Measurements from ENCODE around the gene TCEA3. TPM values are rescaled to one million over a fixed set of nuclear protein-coding genes. Genes with fewer than 3 reads are reported as not detected.

The TCEA3 gene
- total RNA-seq, 1 donor from 2014 or later = 4.0 TPM

DNA sequence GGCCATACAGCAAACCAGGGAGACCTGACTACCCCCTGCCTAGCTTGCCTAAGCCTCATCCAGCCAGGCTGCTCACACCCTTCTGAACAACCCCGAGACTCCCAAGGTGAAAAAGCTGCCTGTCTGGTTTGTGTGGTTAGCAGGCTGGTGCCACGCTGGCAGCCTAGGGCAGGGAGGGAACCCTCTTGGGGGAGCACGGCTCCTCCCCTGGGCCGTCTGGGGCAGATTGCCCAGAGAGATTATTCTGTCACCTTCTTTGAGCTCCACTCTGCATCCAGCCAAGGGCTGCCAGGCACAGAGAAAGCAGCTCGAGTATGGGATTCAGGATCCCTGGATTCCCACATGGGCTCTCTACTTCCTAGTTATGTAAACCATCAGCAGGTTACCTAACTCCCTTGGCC lies 27.5 kb upstream of the TCEA3 start:
- H3K4me1 Mint-ChIP-seq (ENCODE audit: unreplicated experiment) = no peaks in the 10 kb centered on the region
- TF ChIP-seq, protein P1, sequence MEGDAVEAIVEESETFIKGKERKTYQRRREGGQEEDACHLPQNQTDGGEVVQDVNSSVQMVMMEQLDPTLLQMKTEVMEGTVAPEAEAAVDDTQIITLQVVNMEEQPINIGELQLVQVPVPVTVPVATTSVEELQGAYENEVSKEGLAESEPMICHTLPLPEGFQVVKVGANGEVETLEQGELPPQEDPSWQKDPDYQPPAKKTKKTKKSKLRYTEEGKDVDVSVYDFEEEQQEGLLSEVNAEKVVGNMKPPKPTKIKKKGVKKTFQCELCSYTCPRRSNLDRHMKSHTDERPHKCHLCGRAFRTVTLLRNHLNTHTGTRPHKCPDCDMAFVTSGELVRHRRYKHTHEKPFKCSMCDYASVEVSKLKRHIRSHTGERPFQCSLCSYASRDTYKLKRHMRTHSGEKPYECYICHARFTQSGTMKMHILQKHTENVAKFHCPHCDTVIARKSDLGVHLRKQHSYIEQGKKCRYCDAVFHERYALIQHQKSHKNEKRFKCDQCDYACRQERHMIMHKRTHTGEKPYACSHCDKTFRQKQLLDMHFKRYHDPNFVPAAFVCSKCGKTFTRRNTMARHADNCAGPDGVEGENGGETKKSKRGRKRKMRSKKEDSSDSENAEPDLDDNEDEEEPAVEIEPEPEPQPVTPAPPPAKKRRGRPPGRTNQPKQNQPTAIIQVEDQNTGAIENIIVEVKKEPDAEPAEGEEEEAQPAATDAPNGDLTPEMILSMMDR (IDR thresholded peaks at IDR 0.05) = no peak
- H3K9me3 Mint-ChIP-seq (ENCODE audit: unreplicated experiment) = no peaks in the 10 kb centered on the region
- no peak overlapping the region for H3K4me3 Mint-ChIP-seq (ENCODE audit: unreplicated experiment)
- DNase-seq (ENCODE audit: extremely low spot score, unreplicated experiment) = no peak
- H3K27me3 Mint-ChIP-seq (ENCODE audit: unreplicated experiment) = no peaks in the 10 kb centered on the region
- peaks cover 16% of the 10 kb centered on the region for H3K36me3 Mint-ChIP-seq (ENCODE audit: unreplicated experiment)
- no peak overlapping the region for H3K27ac Mint-ChIP-seq (ENCODE audit: unreplicated experiment)

DNA sequence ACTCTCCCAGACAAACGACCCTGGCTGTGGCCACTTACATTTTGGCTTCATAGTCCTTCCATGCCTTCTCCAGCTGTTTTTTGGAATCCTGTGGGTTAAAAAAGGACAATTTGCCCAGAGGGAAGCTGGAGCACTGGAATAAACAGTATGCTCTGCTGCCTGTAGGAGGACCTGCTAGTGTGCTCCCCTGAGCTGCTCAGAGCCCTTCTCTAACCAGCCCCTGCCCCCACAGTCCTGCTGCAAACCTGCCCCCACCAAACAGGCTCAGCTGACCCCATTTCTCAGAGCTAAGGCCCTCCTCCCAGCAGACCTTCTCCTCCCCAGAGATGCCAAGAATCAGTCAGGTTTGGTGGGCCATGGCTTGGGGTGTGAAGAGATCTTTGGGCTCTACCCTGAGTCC lies 26.9 kb upstream of the TCEA3 start:
- no peaks in the 10 kb centered on the region for H3K27me3 Mint-ChIP-seq (ENCODE audit: unreplicated experiment)
- no peak overlapping the region for H3K4me3 Mint-ChIP-seq (ENCODE audit: unreplicated experiment)
- no peak for DNase-seq (ENCODE audit: extremely low spot score, unreplicated experiment)
- no peak overlapping the region for H3K27ac Mint-ChIP-seq (ENCODE audit: unreplicated experiment)
- H3K4me1 Mint-ChIP-seq (ENCODE audit: unreplicated experiment) = no peaks in the 10 kb centered on the region
- H3K9me3 Mint-ChIP-seq (ENCODE audit: unreplicated experiment) = no peaks in the 10 kb centered on the region
- H3K36me3 Mint-ChIP-seq (ENCODE audit: unreplicated experiment) = peaks cover 16% of the 10 kb centered on the region
- TF ChIP-seq, protein P1 (IDR thresholded peaks at IDR 0.05) = no peak

DNA sequence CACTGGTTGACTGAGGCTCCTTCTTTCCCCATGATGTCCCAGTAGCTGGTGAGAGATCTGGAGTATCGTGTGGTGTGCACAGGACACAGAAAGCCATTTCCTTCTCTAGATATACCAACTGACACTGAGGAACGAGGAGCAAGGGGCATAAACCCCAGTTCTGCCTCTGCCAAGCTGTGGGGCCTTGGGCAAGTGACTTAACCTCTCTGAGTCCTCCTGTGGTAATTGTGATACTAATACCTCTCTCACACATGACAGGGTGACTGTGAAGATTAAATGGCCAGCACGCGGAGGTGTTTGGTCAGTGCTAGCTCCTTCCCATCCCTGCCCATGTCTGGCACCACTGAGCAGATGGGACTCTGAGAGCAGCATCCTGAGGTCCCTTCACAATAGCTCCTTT lies 26.3 kb upstream of the TCEA3 start:
- no peaks in the 10 kb centered on the region for H3K9me3 Mint-ChIP-seq (ENCODE audit: unreplicated experiment)

DNA sequence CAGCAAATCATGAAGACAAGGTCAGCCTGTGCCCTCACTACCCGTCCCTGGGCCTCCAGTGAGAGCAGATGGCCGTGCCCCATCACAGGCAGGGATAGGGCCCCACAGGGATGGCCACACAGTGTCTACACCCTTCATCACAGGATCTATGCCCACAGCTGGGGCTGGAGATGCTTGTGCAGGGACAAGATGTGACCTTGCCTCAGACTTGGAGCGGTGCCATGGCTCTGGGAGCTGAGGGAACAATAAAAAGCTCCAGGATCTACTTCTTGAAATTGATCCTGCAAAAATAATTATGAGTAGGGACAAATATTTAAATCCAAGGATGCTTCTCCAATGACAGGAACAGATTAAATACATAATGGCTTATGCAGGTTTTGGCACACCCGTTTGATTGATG lies 25.4 kb upstream of the TCEA3 start:
- no peaks in the 10 kb centered on the region for H3K9me3 Mint-ChIP-seq (ENCODE audit: unreplicated experiment)
- H3K36me3 Mint-ChIP-seq (ENCODE audit: unreplicated experiment) = peaks cover 12% of the 10 kb centered on the region
- no peak overlapping the region for H3K27ac Mint-ChIP-seq (ENCODE audit: unreplicated experiment)
- TF ChIP-seq, protein P1 (IDR thresholded peaks at IDR 0.05) = no peak
- H3K4me3 Mint-ChIP-seq (ENCODE audit: unreplicated experiment) = no peak overlapping the region
- H3K4me1 Mint-ChIP-seq (ENCODE audit: unreplicated experiment) = no peaks in the 10 kb centered on the region
- H3K27me3 Mint-ChIP-seq (ENCODE audit: unreplicated experiment) = no peaks in the 10 kb centered on the region
- no peak for DNase-seq (ENCODE audit: extremely low spot score, unreplicated experiment)

More for the DNA sequence above, 26.3 kb upstream of the TCEA3 start:
- DNase-seq (ENCODE audit: extremely low spot score, unreplicated experiment) = no peak
- Mint-ChIP-seq H3K27ac (ENCODE audit: unreplicated experiment) (no peak overlapping the region), H3K27me3 (ENCODE audit: unreplicated experiment) (no peaks in the 10 kb centered on the region), H3K4me3 (ENCODE audit: unreplicated experiment) (no peak overlapping the region), H3K36me3 (ENCODE audit: unreplicated experiment) (peaks cover 16% of the 10 kb centered on the region), H3K4me1 (ENCODE audit: unreplicated experiment) (no peaks in the 10 kb centered on the region)
- TF ChIP-seq, protein P1 (IDR thresholded peaks at IDR 0.05) = no peak

DNA sequence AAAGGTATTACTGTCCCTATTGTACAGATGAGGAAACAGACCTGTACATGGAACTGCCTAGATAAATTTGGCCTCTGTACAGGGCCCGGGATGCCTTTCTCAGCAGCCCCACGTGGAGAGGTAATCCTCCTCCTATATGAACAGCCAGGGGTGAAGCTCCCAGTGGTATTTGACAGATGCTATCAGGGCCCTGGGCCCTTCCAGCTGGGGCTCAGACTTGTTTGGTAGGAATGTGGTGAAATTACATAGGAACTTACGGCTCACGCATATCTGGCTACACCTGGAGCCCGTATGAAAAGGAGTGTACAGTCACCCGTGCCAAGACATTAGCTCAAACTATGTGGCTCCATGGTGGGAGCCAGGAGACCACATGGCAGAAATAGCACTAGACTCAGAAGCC lies 24.8 kb upstream of the TCEA3 start:
- no peak overlapping the region for H3K4me3 Mint-ChIP-seq (ENCODE audit: unreplicated experiment)
- no peak for DNase-seq (ENCODE audit: extremely low spot score, unreplicated experiment)
- H3K27me3 Mint-ChIP-seq (ENCODE audit: unreplicated experiment) = no peaks in the 10 kb centered on the region
- H3K9me3 Mint-ChIP-seq (ENCODE audit: unreplicated experiment) = no peaks in the 10 kb centered on the region
- TF ChIP-seq, protein P1 (IDR thresholded peaks at IDR 0.05) = no peak
- no peaks in the 10 kb centered on the region for H3K4me1 Mint-ChIP-seq (ENCODE audit: unreplicated experiment)
- H3K27ac Mint-ChIP-seq (ENCODE audit: unreplicated experiment) = no peak overlapping the region
- H3K36me3 Mint-ChIP-seq (ENCODE audit: unreplicated experiment) = peaks cover 11% of the 10 kb centered on the region
